ENCODE data around the gene DNAH17. TPM values are rescaled to one million over a fixed set of nuclear protein-coding genes. Genes with fewer than 3 reads are reported as not detected.

Gene DNAH17
- total RNA-seq, 1 donor: not detected

DNA sequence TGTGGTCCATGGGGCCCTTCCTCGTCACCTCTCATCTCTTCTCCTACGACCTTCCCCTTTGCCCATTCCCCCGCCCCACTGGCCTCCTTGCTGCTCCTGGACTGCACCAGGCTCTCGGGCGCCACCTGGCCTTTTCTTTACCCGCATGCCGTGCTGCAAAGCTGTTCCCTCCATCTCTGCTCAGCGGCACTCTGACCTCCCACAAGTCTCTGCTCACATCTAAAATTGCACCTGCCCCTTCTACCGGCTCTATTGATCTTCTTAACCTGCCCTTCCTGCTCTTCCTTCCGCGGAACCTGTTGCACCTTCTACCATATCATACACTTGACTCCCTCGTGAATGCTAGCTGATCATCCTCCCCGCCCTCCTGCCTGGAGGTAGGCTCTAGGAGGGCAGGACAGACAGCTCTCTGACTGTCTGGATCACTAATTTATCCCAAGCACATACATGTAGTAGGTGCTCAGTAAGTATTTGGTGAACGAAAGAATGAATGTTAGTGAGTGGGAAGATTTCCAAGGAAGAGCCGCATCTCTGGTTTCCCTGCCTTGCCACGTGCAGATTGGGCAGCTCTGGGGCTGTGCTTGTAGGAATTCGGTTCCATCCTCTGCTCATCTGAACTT, 17.3 kb downstream of the DNAH17 start:
- DNase-seq (ENCODE audit: low read depth): no peak
- no peak overlapping the region for H3K4me3 ChIP-seq (ENCODE audit: low read depth, low read length)
- TF ChIP-seq, protein P1, sequence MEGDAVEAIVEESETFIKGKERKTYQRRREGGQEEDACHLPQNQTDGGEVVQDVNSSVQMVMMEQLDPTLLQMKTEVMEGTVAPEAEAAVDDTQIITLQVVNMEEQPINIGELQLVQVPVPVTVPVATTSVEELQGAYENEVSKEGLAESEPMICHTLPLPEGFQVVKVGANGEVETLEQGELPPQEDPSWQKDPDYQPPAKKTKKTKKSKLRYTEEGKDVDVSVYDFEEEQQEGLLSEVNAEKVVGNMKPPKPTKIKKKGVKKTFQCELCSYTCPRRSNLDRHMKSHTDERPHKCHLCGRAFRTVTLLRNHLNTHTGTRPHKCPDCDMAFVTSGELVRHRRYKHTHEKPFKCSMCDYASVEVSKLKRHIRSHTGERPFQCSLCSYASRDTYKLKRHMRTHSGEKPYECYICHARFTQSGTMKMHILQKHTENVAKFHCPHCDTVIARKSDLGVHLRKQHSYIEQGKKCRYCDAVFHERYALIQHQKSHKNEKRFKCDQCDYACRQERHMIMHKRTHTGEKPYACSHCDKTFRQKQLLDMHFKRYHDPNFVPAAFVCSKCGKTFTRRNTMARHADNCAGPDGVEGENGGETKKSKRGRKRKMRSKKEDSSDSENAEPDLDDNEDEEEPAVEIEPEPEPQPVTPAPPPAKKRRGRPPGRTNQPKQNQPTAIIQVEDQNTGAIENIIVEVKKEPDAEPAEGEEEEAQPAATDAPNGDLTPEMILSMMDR (IDR thresholded peaks at IDR 0.05; ENCODE audit: insufficient read depth, low read depth, low read length): no peak

DNA sequence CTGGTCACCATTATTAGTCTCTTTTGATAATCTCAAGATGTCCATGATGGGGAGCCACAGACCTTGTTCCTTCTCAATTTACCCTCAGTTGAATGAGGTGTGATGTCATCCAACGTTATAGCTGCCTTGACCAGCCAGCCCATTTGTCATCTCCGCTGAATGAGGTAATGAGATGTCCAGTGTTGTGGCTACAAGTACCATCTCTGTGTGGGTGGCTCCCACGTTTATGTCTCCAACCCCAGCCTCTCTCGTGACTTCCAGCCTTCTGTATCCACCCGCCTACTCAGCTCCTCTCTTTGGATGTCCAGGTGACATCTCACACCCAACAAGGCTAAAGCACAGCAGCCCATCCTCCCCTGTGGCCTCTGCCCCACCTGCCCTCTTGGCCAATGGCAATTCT, 18.2 kb downstream of the DNAH17 start:
- DNase-seq (ENCODE audit: low read depth): no peak
- H3K4me3 ChIP-seq (ENCODE audit: low read depth, low read length): no peak overlapping the region
- TF ChIP-seq, protein P1 (IDR thresholded peaks at IDR 0.05; ENCODE audit: insufficient read depth, low read depth, low read length): no peak

DNA sequence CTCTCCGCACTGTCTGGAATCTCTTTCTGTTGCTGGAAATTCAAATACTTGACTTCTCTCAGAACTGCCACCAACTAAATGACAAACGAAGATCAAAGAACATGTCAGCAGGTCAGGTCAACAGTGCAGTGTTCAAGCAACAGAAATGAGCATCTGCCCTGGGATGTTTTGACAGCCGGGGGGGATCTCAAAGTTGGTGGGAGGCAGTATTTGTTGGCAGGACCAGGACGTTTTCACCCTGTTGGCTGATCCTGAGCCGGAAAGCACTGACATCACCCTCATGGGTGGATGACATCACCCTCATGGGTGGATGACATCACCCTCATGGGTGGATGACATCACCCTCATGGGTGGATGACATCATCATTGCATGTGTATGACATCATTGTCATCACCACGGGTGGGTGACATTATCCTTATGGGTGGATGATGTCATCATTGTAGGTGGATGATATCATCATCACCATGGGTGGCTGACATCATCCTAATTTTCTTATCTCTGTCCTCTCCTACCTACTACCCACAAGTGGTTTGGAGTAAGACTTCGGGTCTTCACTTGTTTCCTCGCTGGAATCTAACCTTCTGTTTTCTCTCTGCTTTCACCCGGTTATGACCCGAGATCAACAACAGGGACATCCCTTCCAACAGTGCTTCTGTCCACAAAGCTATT, 18.9 kb downstream of the DNAH17 start:
- H3K4me3 ChIP-seq (ENCODE audit: low read depth, low read length): no peak overlapping the region
- TF ChIP-seq, protein P1 (IDR thresholded peaks at IDR 0.05; ENCODE audit: insufficient read depth, low read depth, low read length): no peak
- DNase-seq (ENCODE audit: low read depth): peak; percentile 27

DNA sequence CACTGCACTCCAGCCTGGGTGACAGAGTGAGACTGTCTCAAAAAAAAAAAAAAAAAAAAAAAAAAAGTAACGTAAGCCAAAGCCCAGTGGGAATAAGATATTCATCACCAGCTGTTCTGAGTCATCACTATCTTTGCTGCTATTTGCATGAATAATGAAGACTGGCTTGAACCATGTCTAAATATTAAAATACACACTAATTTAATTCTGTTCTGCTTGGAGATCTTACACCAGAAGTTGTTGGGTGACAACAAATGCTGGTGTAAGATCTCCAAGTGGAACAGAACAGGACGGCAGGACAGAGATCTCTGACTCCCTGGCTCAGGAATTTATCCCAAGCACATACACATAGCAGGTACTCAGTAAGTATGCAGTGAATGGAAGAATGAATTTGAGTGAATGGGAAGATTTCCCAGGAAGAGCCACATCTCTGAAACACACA, 19.6 kb downstream of the DNAH17 start:
- DNase-seq (ENCODE audit: low read depth): peak; percentile 74
- TF ChIP-seq, protein P1 (IDR thresholded peaks at IDR 0.05; ENCODE audit: insufficient read depth, low read depth, low read length): no peak
- no peak overlapping the region for H3K4me3 ChIP-seq (ENCODE audit: low read depth, low read length)

DNA sequence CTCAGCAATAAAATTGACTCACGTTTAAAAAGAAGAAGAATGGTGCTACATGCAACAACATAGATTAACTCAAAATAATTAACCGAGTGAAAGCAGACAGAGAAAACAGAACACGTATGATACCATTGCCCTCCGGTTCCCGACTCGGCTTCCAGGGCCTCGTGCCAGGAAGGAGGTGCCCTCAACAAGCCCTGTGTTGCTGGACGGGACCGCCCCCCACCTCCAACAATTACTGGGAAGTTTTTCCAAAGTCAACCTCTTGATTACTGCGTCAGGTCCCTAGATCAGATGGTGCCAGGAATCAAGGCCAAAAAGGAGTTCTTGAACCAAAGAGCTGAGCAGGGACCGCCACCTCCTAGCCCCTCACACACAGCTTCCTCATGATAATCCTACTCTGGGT, 20.4 kb downstream of the DNAH17 start:
- DNase-seq (ENCODE audit: low read depth): no peak
- H3K4me3 ChIP-seq (ENCODE audit: low read depth, low read length): no peak overlapping the region
- TF ChIP-seq, protein P1 (IDR thresholded peaks at IDR 0.05; ENCODE audit: insufficient read depth, low read depth, low read length): no peak

DNA sequence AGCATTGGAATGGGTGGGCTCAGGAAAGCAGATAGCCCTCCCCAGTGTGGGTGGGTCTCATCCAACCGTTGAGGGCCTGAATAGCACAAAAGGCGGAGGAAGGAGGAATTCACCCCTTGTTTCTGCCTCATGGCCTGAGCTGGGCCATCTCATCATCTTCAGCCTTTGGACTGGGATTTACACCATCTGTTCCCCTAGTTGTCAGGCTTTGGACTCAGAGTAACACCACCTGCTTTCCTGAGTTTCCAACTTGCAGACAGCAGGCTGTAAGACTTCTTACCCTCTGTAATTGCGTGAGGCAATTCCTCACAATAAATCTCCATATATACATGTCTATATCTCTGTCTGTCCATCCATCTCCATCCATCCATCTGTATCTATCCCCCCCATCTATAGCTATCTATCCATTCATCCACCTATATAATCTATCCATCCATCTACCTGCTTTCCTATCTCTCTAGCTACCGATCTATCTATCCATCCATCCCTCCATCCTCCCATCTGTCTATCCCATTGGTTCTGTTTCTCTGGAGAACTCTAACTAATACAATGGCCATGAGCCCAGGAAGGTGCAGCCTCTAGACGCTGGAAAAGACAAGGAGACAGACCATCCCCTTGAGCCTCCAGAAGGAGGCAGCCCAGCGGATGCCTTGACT, 21.3 kb downstream of the DNAH17 start:
- DNase-seq (ENCODE audit: low read depth): no peak
- TF ChIP-seq, protein P1 (IDR thresholded peaks at IDR 0.05; ENCODE audit: insufficient read depth, low read depth, low read length): no peak
- H3K4me3 ChIP-seq (ENCODE audit: low read depth, low read length): no peak overlapping the region

Measured in fibroblast of villous mesenchyme (primary cell).